H9 (cell line): ENCODE results near the gene BCAS1. TPM values are rescaled to one million over a fixed set of nuclear protein-coding genes. Genes with fewer than 3 reads are reported as not detected.

Experiments used
- DNase-seq: peaks from one replicate; pipeline ENCODE4 v3.0.0-alpha.2; 2017
- H2AFZ ChIP-seq: one replicate; pipeline ENCODE4 v1.6.1; 2013; ENCODE audit warnings: mild to moderate bottlenecking, low read length, control low read depth, moderate library complexity
- H2AK5ac ChIP-seq: 2 replicates; pipeline ENCODE4 v1.6.1; 2013; ENCODE audit warnings: low read length, control low read depth, mixed read lengths; ENCODE audit not compliant: insufficient read length
- H2BK120ac ChIP-seq: one replicate; pipeline ENCODE4 v1.6.1; 2013; ENCODE audit warnings: low read depth, mild to moderate bottlenecking, low read length, control low read depth, inconsistent platforms; ENCODE audit not compliant: poor library complexity, severe bottlenecking
- H2BK12ac ChIP-seq: 2 replicates; pipeline ENCODE4 v1.6.1; 2013; ENCODE audit warnings: low read length, control low read depth, mixed read lengths, low read depth; ENCODE audit not compliant: insufficient read length
- H2BK15ac ChIP-seq: 2 replicates; pipeline ENCODE4 v1.6.1; 2013; ENCODE audit warnings: low read depth, low read length, control low read depth
- H2BK20ac ChIP-seq: one replicate; pipeline ENCODE4 v1.6.1; 2013; ENCODE audit warnings: low read depth, mild to moderate bottlenecking, low read length, control low read depth, inconsistent platforms; ENCODE audit not compliant: poor library complexity, severe bottlenecking
- H2BK5ac ChIP-seq: 2 replicates; pipeline ENCODE4 v1.6.1; 2013; ENCODE audit warnings: low read length, control low read depth, mixed read lengths; ENCODE audit not compliant: insufficient read length
- H3K14ac ChIP-seq: 2 replicates; pipeline ENCODE4 v1.6.1; 2013; ENCODE audit warnings: low read length, control low read depth; ENCODE audit not compliant: insufficient read depth
- H3K18ac ChIP-seq: 2 replicates; pipeline ENCODE4 v1.6.1; 2013; ENCODE audit warnings: low read depth, mild to moderate bottlenecking, mixed read lengths, low read length, control low read depth; ENCODE audit not compliant: insufficient read length
- H3K23ac ChIP-seq: 2 replicates; pipeline ENCODE4 v1.6.1; 2013; ENCODE audit warnings: low read length, control low read depth, mixed read lengths, low read depth; ENCODE audit not compliant: insufficient read length
- H3K23me2 ChIP-seq: 2 replicates; pipeline ENCODE4 v1.6.1; 2013; ENCODE audit warnings: low read depth, mild to moderate bottlenecking, mixed read lengths, low read length, control low read depth; ENCODE audit not compliant: insufficient read length, poor library complexity, severe bottlenecking
- H3K27ac ChIP-seq: 2 replicates; pipeline ENCODE4 v1.5.1; 2013; ENCODE audit warnings: low read length, control low read depth, mixed read lengths, low read depth; ENCODE audit not compliant: insufficient read length
- H3K27me3 ChIP-seq: 2 replicates; pipeline ENCODE4 v1.6.1; 2013; ENCODE audit warnings: low read length, control low read depth, inconsistent platforms; ENCODE audit not compliant: insufficient read depth
- H3K4ac ChIP-seq: 2 replicates; pipeline ENCODE4 v1.6.1; 2013; ENCODE audit warnings: low read depth, mild to moderate bottlenecking, control low read depth, inconsistent platforms, low read length, moderate library complexity
- H3K4me1 ChIP-seq: 2 replicates; pipeline ENCODE4 v1.6.1; 2013; ENCODE audit warnings: low read length, control low read depth, inconsistent platforms; ENCODE audit not compliant: insufficient read depth
- H3K4me2 ChIP-seq: 2 replicates; pipeline ENCODE4 v1.6.1; 2013; ENCODE audit warnings: low read length, control low read depth, mixed read lengths; ENCODE audit not compliant: insufficient read length, insufficient read depth
- H3K56ac ChIP-seq: 2 replicates; pipeline ENCODE4 v1.6.1; 2013; ENCODE audit warnings: low read depth, mild to moderate bottlenecking, mixed read lengths, low read length, control low read depth; ENCODE audit not compliant: insufficient read length
- H3K79me1 ChIP-seq: 2 replicates; pipeline ENCODE4 v1.6.1; 2013; ENCODE audit warnings: low read depth, mild to moderate bottlenecking, moderate library complexity, low read length, control low read depth, inconsistent platforms; ENCODE audit not compliant: insufficient read depth, poor library complexity, severe bottlenecking
- H3K79me2 ChIP-seq: 2 replicates; pipeline ENCODE4 v1.6.1; 2013; ENCODE audit warnings: low read length, control low read depth, inconsistent platforms; ENCODE audit not compliant: insufficient read depth
- H3K9ac ChIP-seq: 2 replicates; pipeline ENCODE4 v1.6.1; 2013; ENCODE audit warnings: low read length, control low read depth, mixed read lengths; ENCODE audit not compliant: insufficient read length; ENCODE audit errors: extremely low read depth
- H3K9me3 ChIP-seq: one replicate; pipeline ENCODE4 v1.6.1; 2013; ENCODE audit warnings: low read depth, low read length, inconsistent platforms; ENCODE audit not compliant: control insufficient read depth
- H3T11ph ChIP-seq: one replicate; pipeline ENCODE4 v1.6.1; 2013; ENCODE audit warnings: mild to moderate bottlenecking, low read length, control low read depth, inconsistent platforms
- H4K20me1 ChIP-seq: one replicate; pipeline ENCODE4 v1.6.1; 2013; ENCODE audit not compliant: control insufficient read depth, insufficient read length, insufficient read depth
- H4K5ac ChIP-seq: 2 replicates; pipeline ENCODE4 v1.6.1; 2013; ENCODE audit warnings: low read depth, mild to moderate bottlenecking, mixed read lengths, low read length, control low read depth; ENCODE audit not compliant: insufficient read length
- H4K8ac ChIP-seq: replicated peaks from 2 replicates; pipeline ENCODE4 v1.6.1; 2013; ENCODE audit warnings: low read length, control low read depth, mixed read lengths, low read depth; ENCODE audit not compliant: insufficient read length
- H4K91ac ChIP-seq: 2 replicates; pipeline ENCODE4 v1.6.1; 2013; ENCODE audit warnings: low read depth, mild to moderate bottlenecking, moderate library complexity, mixed read lengths, low read length, control low read depth; ENCODE audit not compliant: insufficient read length
- H3K27ac Mint-ChIP-seq, 3 experiments: 2 replicates in 2 of 3; 3 replicates in 1 of 3; pipeline ENCODE4 v1.8.0; 2020 to 2021; ENCODE audit warnings: mixed read lengths in 3 of 3, mild to moderate bottlenecking in 1 of 3, moderate library complexity in 1 of 3
- H3K27me3 Mint-ChIP-seq: 2 replicates; pipeline ENCODE4 v1.8.0; 2021; ENCODE audit warnings: low read depth, mild to moderate bottlenecking, moderate library complexity, mixed read lengths
- H3K36me3 Mint-ChIP-seq, 3 experiments: 2 replicates in 2 of 3; 3 replicates in 1 of 3; pipeline ENCODE4 v1.8.0; 2020 to 2021; ENCODE audit warnings: low read depth in 3 of 3, mixed read lengths in 3 of 3; ENCODE audit not compliant: insufficient read depth in 1 of 3
- H3K4me1 Mint-ChIP-seq, 2 experiments: 2 replicates each; pipeline ENCODE4 v1.8.0; 2020; ENCODE audit warnings: mixed read lengths in 2 of 2
- H3K4me3 Mint-ChIP-seq, 2 experiments: 2 replicates in 1 of 2; 3 replicates in 1 of 2; pipeline ENCODE4 v1.8.0; 2020 to 2021; ENCODE audit warnings: mild to moderate bottlenecking in 2 of 2, mixed read lengths in 2 of 2, moderate library complexity in 1 of 2
- H3K9me3 Mint-ChIP-seq, 2 experiments: 2 replicates in 1 of 2; 3 replicates in 1 of 2; pipeline ENCODE4 v1.8.0; 2020; ENCODE audit warnings: mild to moderate bottlenecking in 2 of 2, mixed read lengths in 2 of 2, moderate library complexity in 1 of 2
- CTCF ChIP-seq: fragments of 200-600 bp; sonication (generic); conservative IDR thresholded peaks from 3 replicates; pipeline ENCODE4 v1.8.0; 2021; ENCODE audit warnings: antibody characterized with exemption, mild to moderate bottlenecking
- WGBS: extraction: QIAGEN DNeasy Blood & Tissue Kit; methylation state at CpG from one replicate; pipeline ENCODE4 v1.1.7; 2013; ENCODE audit warnings: missing lambda C conversion rate, low lambda C conversion rate, mixed read lengths; ENCODE audit not compliant: insufficient read length; ENCODE audit errors: extremely low coverage; 5-methylcytosine and 5-hydroxymethylcytosine counted together
- total RNA-seq: library from RNA; stranded (reverse); gene quantifications from 2 replicates; pipeline ENCODE4 v1.2.1, GENCODE V29; 2021

The BCAS1 gene
- total RNA-seq, 1 experiment from 2014 or later, result 0.15 TPM

DNA sequence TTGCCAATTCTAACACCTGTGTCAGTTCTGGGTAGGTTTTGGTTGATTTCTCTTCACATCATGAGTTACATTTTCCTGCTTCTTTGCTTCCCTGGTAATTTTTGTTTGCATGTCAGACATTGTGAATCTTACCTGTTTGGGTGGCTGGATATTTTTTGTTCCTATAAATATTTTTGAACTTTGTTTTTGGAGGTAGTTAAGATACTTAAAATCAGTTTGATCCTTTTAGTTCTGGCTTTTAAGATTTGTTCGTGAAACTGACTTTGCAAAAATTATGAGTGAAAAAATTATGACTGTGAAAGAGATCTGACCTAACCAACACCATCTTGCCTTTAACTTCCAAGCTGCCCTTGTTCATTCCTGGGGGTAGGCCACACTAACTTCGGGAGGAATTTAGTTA is 69.5 kb downstream of the BCAS1 start:
- Histone ChIP-seq H2BK20ac (no peak overlapping the region), H2BK15ac (no peak overlapping the region), H3K27ac (no peak overlapping the region), H3K9ac (no peak overlapping the region), H4K8ac (no peak overlapping the region), H3K79me2 (no peaks in the 10 kb centered on the region), H3K4me2 (no peak overlapping the region), H3K27me3 (no peaks in the 10 kb centered on the region), H3K23ac (no peak overlapping the region), H2AK5ac (no peak overlapping the region), H4K20me1 (no peaks in the 10 kb centered on the region), H4K91ac (no peak overlapping the region), H2AFZ (no peak overlapping the region), H3K14ac (no peak overlapping the region), H2BK12ac (no peak overlapping the region), H3K18ac (no peak overlapping the region), H3T11ph (no peak overlapping the region), H3K56ac (no peak overlapping the region), H3K4ac (no peak overlapping the region), H3K23me2 (no peaks in the 10 kb centered on the region), H2BK120ac (no peak overlapping the region), H3K9me3 (no peaks in the 10 kb centered on the region), H2BK5ac (no peak overlapping the region), H3K79me1 (no peaks in the 10 kb centered on the region), H4K5ac (no peak overlapping the region), H3K4me1 (no peaks in the 10 kb centered on the region)
- peaks cover 0 to 6% of the 10 kb centered on the region in 2 experiments; a peak in 2 of 4 replicates for H3K4me1 Mint-ChIP-seq
- DNase-seq, result no peak
- TF ChIP-seq CTCF, result no peak
- no CpG with 5 or more reads among the region's 2 CpGs for WGBS
- H3K27me3 Mint-ChIP-seq, result peaks cover 2% of the 10 kb centered on the region; the same call in 1 of the 2 replicates
- no peak overlapping the region for H3K27ac Mint-ChIP-seq
- no peak overlapping the region for H3K4me3 Mint-ChIP-seq
- peaks cover 3 to 5% of the 10 kb centered on the region in 2 experiments; a peak in 3 of 5 replicates for H3K9me3 Mint-ChIP-seq
- no peaks in the 10 kb centered on the region; a peak in 2 of 7 replicates for H3K36me3 Mint-ChIP-seq
